NCI-H748 (cell line): Measurements from ENCODE around the gene CRY2.

Experiments used
- DNase-seq: peaks from one replicate; lab custom pipeline; 2025; ENCODE audit not compliant: unreplicated experiment; lab: John Stamatoyannopoulos, UW

The CRY2 gene

DNA sequence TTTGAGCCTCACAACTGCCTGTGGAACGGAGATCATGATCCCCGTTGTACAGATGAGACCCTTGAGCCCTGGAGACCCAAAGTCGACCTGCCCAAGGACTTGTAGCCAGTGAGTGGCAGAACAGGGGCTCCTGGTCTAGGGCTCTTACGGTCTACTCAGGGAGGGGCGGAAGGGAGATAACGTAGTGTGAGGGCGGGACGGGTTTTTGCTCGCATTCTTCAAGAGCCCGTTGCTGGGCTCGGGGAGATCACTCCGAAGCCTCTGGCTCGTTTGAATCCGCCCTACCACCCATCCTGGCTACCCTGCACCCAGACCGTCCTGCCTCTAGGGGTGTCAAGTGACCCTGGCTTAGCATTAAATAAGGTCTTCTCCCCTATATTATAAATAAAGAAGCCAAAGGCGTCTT is 639 bp downstream of the CRY2 start:
- DNase-seq, result peak; percentile 60

DNA sequence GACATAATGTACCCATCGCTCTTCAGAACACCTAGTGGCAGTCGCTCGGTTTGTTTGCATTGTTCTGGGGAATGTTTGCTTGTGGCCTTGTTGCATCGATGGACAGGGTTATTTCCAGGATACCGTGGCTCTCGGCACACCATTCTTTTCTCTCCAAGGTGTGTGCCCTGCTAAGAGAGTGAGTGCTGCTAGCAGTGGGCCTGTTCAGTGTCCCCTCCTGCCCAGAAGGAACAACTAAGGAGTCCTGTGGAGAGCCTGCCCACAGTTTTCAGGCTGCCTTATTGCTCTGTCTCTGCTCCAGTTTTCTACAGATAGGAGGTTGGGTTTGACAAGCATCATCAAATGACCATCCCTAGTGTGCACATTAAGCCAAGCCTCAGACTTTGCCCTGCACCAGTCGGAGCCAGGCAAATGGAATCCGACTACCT is 1.4 kb downstream of the CRY2 start:
- peak; percentile 32 for DNase-seq

DNA sequence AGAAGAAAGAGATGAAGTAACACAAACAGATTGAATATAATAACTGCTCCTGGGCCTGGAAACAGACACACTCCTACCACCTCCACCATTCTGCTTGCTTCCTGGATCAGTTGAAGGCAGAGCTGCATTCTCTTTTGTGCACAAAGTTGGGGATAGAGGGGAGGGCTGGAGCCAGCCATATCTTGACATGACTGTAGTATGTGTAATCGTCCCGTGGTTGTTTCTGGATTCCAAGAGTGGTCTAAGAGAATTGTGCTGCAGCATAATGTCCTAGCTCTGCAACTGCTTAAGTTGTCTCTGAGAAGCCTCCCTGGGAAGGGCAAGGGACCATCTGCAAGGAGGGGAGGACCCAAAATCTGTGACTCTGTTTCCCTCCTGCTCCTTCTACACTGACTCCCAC is 3.2 kb downstream of the CRY2 start:
- no peak for DNase-seq

DNA sequence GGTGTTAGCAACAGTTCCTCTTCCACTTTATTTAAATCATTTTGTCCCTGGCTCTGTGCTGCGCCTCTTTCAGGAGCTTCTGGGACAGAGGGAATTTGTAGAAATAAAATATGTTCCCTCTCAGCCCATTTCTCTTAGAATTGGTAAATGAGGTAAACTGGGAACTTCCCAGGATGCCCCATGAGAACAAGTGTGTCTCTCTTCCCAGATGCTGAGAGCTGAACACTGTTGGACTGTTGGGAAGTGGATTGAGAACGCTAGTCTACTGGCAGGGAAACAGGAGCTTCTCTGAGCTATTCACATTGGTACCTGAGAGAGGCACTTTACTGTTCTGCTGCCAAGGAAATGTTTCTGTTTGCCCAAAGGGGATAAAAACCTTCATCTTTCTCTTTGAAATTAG is 4.0 kb downstream of the CRY2 start:
- DNase-seq, result no peak

DNA sequence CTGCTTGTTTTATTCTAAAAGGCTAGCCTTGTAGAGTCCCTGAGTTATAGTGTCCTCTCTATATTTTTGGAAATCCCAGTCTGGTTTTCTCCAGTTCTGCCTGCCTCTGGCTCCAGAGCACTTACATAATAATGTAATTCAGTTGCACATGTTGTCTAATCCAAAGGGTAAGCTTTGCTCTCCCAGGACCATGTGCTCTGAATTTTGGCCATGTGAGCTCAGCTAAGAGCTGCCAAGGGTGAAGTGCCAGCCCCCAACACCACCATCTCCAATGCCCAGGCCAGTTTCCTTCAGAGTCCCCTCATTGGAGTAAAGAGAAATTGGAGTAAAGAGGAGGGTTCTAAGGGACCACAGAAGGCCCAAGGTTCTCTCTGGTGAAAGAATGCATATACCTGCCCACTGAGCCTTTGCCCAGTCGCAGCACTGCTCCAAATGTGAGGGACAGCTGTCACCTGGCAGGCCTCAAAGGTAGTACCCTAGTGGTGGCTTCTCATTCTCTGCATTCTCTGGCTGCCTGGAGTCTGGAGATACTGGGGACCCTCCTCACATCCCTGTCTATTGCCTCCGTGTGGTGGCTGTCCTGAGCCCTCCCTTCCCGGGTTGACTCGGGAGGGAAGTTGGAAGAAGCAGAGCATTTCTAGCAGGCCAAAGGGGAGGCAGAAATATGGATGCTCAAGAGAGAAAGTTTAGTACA is 4.9 kb downstream of the CRY2 start:
- no peak for DNase-seq

DNA sequence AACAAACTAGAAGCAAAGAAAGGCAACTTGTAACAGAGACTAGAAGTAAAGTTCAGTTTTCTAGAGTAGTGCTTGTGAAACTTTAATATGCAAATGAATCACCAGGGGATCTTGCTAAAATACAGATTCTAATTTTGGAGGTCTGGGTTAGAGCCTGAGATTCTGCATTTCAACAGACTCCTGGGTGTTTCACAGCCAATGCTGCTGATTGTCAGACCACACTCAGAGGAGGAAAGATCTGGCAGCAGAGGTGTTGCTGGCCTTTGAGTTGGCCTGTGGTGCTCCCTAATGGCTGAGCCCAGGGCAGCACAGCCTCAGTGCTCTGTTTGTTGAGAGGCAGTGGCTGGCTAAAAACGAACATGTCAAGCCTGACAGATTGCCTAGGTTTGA is 5.4 kb downstream of the CRY2 start:
- DNase-seq, result no peak

DNA sequence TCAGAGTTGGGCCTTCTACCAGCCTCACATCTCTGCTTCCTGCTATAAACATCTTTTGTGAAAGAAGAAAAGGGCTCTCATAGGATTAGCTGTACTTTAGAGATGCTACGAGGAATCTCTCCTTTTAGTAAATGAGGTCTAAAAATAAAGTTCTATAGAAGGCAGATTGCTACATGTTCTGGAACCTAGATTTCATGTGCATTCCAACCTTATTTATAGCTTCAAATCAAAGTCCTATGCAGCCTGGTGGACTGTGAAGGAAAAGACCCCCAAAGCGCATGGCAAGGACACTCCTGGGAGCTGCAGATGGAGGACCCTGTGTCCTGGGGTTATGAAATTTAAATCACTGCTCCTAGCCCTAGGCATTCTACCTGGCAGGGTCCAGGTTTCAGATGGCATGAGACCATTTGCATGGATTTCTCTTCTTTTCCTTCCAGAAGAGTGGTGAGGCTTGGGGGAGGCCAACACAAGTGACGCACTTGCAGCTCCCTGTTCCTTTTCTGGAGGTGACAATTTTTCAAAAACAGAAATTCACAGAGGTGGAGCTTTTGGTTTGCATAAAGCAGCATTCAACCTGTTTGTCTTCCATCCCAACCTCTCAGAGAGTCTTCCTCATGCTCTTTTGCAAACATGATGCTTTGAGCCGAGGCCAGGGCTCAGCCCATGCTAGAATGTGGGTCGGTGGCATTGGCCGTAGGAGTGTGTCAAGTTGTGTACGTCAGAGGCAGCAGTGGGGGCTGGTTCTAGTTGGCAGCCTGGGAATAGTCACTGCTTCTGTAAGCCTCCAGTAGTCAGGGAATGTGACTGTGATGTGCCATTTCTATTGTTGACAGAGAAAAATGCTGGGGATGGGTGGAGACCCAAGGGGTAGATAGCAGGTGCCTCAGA is 6.3 kb downstream of the CRY2 start:
- no peak for DNase-seq

DNA sequence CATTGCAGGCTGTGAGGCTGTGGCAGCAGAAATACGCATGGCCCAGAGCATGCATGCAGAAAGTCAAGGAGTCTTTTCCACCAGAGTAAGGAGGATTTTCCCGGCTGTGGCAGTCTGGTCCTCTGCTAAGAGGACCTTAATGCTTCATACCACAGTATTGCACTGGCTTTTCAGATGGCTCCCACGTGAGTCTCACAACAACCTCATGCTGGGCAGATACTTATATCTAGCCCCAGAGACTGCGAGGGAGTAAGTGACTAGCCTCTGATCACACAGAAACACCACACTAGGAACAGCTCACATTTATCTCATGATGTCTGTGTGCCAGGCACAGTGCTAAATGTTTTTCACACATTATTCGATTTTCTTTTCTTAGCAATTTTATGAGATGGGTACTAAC is 8.0 kb downstream of the CRY2 start:
- DNase-seq, result no peak

DNA sequence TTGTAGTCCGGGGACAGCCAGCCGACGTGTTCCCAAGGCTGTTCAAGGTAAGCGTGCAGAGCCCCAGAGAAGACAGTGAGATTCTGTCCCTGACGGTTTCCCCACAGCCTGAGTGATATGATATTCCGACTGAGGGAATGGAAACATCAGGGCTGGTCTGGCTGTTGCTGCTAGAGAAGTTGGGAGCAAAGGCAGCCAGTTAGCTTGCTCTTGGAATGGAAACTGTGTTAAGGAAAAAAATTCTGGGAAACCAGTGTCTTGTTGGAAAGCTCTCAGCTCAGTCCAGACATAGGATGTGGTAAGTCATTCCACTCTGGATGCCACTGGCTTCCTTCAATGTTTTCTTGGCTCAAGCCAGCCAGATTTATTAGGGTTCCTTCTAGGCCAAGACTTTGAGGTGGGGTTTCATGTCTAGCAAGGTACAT is 8.8 kb downstream of the CRY2 start:
- DNase-seq, result no peak

DNA sequence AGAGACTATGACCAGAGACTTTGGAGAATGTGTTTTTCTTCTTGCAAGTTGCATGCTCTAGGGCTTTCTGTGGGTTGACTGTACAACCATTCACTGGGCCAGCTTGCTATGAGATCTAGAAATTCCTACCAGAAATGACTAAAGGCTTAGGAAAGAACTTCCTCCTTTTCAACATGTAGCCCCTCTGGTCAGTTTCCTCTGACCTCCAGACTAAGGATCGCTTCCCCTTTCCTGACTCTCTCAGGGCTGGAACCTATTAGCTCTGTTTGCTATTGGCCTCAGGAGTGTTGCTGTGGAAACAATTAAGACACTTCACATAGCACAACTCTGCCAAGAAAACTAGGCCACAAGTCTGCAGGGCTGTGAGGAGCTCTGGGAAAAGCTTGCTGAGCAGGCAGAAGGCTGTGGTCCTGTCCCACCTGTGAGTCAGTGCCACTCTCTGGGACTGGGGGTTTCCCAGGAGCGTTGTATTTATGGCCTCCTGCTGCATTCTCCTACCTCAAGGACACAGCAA is 10.7 kb downstream of the CRY2 start:
- DNase-seq, result no peak

DNA sequence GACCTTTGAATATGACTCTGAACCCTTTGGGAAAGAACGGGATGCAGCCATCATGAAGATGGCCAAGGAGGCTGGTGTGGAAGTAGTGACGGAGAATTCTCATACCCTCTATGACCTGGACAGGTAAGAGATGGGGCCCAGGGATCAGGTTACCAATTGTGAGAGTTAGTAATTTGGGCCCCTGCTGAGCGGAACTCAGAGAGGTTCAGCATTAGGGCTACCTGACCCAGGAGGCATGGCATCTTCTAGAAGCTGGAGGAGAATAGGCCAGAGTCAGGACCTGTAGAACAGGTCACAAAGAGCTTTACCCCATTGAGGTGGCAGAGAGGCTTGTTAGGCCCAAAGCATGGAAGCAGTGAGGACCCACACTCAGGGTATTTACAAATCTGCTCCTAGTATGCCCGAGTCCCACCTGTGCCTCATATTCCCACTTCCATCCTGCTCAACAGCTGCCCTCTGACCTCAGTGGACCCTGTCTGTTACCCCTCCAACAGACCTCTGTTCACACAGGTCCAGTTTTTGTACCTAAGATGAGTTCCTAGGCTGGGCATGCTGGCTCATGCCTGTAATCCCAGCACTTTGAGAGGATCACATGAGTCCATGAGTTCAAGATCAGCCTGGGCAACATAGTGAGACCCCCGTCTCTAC is 11.6 kb downstream of the CRY2 start:
- DNase-seq, result no peak

DNA sequence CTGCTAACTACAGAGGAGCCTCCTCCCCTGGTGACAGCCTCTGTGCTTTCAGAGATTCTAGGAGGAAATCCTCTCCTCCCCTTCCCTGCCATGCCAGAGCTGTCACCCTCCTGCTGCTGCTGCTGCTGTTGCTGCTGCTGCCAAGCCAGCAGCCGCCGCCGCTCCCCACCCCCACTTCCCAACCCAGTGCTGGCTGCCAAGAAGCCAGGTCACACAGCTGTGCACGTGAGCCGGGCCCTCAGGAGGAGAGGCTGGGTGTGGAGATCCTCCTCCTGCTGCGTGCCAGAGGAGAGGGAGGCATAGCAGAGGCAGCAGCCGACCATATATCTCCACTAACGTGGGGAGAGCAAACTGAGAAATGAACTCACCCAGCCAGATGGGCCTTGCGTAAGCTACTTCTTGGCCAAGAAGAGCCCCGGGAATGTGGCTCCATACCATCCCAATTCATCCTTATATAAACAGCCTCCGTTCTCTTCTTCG is 12.4 kb downstream of the CRY2 start:
- DNase-seq, result no peak

DNA sequence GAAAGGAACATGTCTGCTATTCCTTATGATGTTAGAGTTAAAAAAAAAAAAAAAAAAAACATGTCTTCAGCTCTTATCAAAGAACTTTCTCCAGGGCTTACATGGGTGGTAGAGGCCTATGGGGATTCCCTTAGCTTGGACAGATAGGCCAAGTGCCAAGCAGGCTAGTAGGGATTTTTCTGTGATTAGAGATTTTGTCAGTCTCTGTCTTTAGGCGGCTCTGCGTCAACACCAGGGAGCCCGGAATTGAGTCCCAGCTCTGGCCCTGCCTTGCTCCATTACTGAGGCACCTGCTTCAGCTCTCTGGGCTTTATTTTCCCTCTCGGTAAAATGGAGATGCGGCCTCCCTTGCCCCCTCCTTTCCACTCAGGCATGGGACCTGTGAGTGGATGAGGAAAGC is 13.1 kb downstream of the CRY2 start:
- DNase-seq, result no peak

DNA sequence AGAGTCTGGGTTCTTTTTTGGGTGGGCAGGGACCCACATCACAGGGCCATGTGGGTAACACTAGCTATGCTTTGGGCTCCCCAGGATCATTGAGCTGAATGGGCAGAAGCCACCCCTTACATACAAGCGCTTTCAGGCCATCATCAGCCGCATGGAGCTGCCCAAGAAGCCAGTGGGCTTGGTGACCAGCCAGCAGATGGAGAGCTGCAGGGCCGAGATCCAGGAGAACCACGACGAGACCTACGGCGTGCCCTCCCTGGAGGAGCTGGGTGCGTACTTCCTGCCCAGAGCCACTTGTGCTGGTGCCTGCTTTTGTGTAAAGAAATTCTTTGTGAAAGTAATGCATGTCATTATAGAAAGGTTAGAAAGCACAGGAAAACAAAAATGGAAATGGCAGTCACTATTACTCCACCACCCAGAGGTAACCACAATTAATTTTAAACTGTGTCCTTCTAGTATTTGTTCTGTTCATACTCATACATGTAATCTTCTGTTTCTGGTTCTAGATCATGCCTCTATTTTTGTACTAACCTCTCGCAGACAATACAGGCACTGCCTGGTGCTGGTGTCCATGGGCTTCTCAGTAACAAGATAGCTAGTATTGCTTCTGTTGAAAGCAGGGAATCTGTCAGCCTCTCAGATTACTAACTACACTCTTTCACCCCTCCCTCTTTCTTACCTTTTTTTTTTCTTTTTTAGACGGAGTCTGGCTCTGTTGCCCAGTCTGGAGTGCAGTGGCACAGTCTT is 13.7 kb downstream of the CRY2 start:
- no peak for DNase-seq

DNA sequence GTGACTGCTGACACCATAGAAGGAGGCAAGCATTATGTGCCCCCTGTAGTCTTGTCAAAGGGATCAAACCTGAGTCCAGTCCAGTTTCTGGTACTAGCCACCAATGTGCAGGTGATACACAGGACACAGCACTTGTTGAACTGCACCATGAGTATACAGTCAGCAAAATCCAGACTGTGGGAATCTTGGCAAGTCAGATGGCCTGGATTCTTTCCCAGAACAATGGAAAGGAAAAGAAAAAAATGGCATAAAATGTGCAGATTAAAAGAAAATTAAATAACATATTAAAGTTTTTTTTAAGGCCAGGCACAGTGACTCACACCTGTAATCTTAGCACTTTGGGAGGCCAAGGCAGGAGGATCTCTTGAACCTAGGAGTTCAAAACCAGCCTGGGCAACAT is 16.8 kb downstream of the CRY2 start:
- DNase-seq, result no peak

DNA sequence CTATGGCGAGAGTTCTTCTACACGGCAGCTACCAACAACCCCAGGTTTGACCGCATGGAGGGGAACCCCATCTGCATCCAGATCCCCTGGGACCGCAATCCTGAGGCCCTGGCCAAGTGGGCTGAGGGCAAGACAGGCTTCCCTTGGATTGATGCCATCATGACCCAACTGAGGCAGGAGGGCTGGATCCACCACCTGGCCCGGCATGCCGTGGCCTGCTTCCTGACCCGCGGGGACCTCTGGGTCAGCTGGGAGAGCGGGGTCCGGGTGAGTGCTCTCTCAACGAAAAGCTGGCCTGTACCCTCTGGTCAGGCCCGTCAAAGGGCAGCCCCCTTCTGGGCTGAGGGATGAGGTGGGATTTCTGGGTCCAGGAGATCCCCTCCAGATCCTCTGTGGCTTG is 22.3 kb downstream of the CRY2 start:
- DNase-seq, result no peak

DNA sequence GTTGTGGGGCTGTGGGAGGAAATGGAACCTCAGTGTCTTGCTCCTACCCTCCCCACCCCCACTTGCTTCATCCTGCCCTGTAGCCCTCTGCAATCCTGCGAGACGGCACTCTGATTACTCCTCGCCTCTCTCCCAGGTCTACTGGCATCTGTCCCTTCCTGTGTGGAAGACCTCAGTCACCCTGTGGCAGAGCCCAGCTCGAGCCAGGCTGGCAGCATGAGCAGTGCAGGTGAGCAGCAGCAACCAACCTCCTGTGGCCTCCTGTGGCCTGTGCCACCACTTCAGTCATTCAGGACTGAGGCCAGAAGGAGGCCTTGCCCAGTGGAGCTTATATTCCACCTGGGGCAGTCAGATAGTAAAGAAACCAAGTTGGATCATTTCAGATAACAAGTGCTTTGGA is 23.4 kb downstream of the CRY2 start:
- DNase-seq, result no peak

DNA sequence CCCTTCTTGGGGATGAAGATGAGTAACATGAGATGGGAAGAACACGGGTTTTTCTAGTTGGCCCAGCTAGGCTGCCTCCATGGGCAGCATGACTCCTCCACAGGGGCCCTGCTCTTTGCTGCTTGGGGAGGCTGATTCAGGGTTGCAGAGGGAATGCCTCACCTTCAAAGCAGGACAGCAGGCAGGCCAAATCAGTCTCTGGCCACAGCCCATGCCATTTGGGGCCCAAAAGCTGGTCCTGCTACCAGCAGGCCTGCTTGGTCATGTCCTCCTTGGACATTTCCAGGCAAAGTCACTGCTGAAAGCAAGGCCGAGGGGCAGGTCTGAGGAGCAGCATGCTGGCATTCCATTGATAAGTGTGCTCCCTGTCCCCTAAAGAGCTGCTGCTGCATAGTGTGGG is 24.4 kb downstream of the CRY2 start:
- DNase-seq, result no peak

DNA sequence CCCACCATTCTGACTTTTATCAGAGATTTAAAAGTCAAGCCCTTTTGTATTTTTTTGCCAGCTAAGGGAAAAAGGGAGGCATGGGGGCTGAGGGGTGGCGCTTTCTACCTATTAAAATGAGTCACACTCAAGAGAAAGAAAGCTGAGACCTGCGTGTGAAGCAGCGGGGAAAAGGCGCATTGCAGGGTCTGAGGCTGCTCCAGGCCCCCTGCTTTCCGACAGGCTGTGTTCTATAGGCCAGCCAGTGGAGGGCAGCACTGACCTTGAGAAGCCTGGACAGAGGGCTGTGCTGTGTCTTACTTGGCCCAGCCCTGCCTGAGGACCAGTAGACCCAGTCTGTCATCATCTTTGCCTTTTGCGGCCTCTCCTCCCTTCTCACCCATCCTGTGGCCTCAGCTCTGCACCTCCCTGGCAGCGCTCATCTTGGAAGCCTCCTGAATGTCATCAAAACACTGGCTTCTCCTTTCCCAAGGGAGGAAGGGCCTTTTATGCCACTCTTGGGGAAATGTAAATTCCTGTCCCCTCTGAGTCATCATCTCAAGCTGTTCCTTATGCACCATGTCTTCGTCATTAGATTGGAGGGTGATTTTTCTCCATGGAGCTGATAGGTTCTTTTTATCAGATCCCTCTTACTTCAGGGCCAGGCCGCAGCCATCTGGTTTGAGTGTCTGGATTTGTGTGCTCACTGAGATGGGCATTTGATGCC is 25.5 kb downstream of the CRY2 start:
- peak; percentile 75 for DNase-seq

DNA sequence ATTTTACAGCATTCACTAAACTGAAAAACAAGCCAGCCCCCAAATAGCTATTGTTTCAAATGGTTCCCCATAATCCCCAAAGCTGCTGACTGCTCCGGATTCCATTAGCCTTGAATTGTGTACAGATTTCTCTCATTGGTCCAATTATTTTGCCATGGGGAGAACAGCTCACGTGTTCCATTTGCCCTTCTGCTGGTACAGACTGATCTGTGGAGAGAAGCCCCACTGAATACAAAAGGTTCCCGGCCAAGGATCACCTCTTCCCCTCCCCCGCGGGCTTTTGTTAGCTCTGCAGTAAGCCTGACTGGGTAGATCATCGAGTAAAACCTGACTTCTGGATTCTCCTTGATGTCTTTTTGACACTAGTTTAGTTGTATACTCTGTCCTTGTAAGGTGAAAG is 29.1 kb downstream of the CRY2 start:
- DNase-seq, result no peak
